Cardiac ventricle fibroblast (primary cell): ENCODE results near the gene KLHL41. TPM values are rescaled to one million over a fixed set of nuclear protein-coding genes. Genes with fewer than 3 reads are reported as not detected.

Experiments used
- total RNA-seq: library from RNA; depleted of rRNA; stranded (reverse); fragments of >200 nt; gene quantifications from 2 replicates; pipeline ENCODE4 v1.2.3, GENCODE V29; 2015

The KLHL41 gene
- 1.00 and 1.7 TPM in 2 replicates for total RNA-seq

DNA sequence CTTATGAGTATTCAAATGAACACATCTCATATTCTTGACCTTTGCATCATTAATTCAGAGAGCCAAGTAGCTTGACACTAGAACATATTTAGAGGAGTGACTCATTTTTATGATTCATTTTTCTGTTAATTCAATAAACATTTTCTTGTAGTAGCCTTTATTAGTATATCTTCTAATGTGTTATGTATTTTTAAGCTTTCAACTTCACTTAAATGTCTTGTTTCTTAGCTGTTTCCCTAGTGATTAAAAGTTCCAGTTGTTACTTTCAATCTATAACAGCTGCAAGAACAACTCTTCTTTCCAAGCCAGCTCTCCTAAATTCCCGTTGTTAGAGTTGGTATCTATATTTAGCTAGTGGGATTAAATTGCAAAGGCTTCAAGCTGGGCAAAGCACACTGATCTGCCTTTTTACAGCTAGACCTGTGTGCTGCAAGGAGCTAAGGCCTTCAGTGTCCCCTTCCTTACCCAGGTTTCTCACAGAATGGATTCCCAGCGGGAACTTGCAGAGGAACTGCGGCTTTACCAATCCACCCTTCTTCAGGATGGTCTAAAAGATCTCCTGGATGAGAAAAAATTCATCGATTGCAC is at the start of gene KLHL41:
Gene KLHL41, plus strand, starts transcription at position 405 of the 588 bp plus-strand sequence. Its CDS starts 77 bp downstream, at position 482.

DNA sequence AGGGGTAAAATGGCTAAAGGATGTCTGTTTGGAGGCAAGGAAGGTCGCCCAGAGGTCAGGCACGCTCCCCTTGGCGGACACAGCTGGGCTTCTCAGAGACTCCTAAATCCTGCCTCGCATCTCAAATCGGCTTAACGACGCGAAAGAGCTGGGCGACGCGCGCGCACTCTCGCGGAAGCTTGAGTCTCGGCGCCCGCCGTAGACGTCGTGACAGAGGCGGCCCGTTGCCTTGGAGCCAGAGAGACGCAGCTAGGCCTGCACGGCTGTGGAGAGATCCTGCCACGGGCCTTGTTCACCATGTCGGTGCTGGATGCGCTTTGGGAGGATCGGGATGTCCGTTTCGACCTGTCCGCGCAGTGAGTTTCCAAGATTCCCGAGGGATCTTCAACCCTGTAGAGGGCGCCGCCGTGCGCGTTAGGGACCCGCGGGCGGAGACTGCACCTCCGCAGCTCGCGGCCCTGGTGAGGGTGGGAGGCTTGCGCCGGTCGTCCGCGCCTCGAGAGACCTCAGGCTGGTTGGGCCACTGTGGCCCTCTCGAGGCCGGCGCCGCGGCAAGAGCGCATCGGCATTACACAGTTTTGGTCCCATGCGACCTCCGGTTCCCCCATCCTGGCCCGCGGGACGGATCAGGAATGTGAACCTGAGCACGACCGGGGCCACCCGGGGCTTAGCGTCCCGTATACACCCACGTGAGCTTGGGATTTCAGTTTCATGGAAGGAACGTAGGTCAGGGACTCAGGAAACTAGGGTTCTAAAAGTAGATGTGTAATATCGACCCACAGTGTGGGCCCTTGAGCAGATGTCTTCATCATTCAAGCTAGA is 30.0 kb upstream of the KLHL41 start, which contains the start of gene BBS5:
Gene BBS5, plus strand, starts transcription at position 238 of the 822 bp plus-strand sequence. Its CDS starts 60 bp downstream, at position 298.

DNA sequence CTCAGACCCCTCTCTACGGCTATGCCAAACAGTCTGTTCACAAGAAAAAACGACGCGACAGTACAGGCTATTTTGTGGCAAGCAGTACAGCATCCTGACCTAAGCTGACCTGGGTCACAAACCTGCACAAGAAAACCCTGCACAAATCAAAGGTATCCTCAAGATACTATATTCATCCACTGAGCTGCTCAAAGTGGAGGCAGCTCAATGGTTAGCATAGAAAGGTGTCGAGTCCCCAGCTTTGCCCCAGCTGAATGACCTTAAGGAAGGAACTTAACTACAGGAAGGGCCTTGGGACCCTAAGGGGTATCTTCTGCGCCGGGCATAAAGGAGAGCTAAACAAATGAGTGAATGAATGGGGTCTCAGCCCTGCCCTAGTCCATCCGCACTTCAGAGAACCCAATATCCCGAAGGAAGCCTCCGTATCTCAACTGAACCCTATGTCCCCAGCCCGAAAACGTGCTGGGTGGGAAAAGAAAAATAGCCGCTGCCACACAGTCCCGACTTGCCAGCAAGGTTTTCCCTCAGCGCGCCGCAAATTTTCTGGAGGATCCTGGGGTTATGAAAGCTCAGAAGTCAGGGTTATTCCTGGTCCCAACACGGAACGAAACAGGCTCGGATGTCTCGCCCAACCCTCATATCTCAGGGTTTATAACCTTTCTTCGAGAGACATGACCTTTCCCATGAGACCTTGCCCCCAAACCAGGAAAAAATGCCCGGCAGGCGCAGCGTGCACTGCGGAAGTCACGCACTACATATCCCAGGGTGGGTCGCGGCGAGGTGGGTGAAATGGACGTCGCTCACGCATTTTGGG is 63.9 kb downstream of the KLHL41 start, which contains the start of gene FASTKD1:
Gene FASTKD1, minus strand, starts transcription at position 706 of the 814 bp plus-strand sequence. CDS start 1,836 bp downstream, outside the sequence.

Other genes starting within 250 kb of the KLHL41 start
- not detected in 2 replicates for gene LRP2, start 147.2 kb upstream of the KLHL41 start, total RNA-seq
- 5.1 and 6.7 TPM in 2 replicates for gene BBS5, start 30.2 kb upstream of the KLHL41 start, total RNA-seq
- gene FASTKD1, start 64.2 kb downstream of the KLHL41 start, total RNA-seq = 4.6 and 9.0 TPM in 2 replicates
- gene PPIG, start 74.6 kb downstream of the KLHL41 start, total RNA-seq = 22.9 and 23.6 TPM in 2 replicates
- gene CFAP210, start 184.7 kb downstream of the KLHL41 start, total RNA-seq = 0.12 TPM in 1 of 2 replicates, not detected in the other
- 1.1 and 3.9 TPM in 2 replicates for gene PHOSPHO2, start 184.8 kb downstream of the KLHL41 start, total RNA-seq
- 0.50 and 6.8 TPM in 2 replicates for gene KLHL23, start 224.1 kb downstream of the KLHL41 start, total RNA-seq